Activated B cell treated with CpG ODN at 0.5 μM for 24 hours (primary cell): ENCODE measurements around the gene RAPGEF1. TPM values are rescaled to one million over a fixed set of nuclear protein-coding genes. Genes with fewer than 3 reads are reported as not detected.

ENCODE experiments used
- ATAC-seq: fragments of 200-7000 bp; cut with Tn5 transposase; one replicate; pipeline ENCODE4 v1.10.0; 2021; ENCODE audit warnings: low read depth, mild to moderate bottlenecking, moderate library complexity
- CTCF ChIA-PET: fragments of 350-600 bp; sonication (Branson Sonifier 250); formaldehyde crosslinking; loops from one replicate; lab custom pipeline; 2021; ENCODE audit warnings: antibody characterized with exemption; lab: Charles Lee
- POLR2A ChIA-PET: fragments of 350-600 bp; sonication (Branson Sonifier 250); formaldehyde crosslinking; loops from one replicate; lab custom pipeline; 2021; ENCODE audit warnings: antibody characterized with exemption; lab: Charles Lee
- DNase-seq: peaks from one replicate; pipeline ENCODE4 v3.0.0; 2022
- H3K27ac Mint-ChIP-seq: one replicate; pipeline ENCODE4 v1.8.0; 2020; ENCODE audit warnings: mixed read lengths
- H3K27me3 Mint-ChIP-seq: one replicate; pipeline ENCODE4 v1.8.0; 2021; ENCODE audit warnings: mixed read lengths
- H3K36me3 Mint-ChIP-seq: one replicate; pipeline ENCODE4 v1.8.0; 2021; ENCODE audit warnings: low read depth, mixed read lengths
- H3K4me1 Mint-ChIP-seq: one replicate; pipeline ENCODE4 v1.8.0; 2021; ENCODE audit warnings: mixed read lengths
- H3K4me3 Mint-ChIP-seq: one replicate; pipeline ENCODE4 v1.8.0; 2020; ENCODE audit warnings: mild to moderate bottlenecking, mixed read lengths
- H3K9me3 Mint-ChIP-seq: one replicate; pipeline ENCODE4 v1.8.0; 2020; ENCODE audit warnings: mixed read lengths
- intact Hi-C: fragments of 100-400 bp; cut with micrococcal nuclease; formaldehyde crosslinking; loops from one replicate; pipeline ENCODE4 v1.15.1; 2024
- total RNA-seq: library from RNA; stranded (reverse); gene quantifications from 2 replicates; pipeline ENCODE4 v1.2.3, GENCODE V29; 2022
- TF ChIP-seq, protein P1 (sequence below): fragments of 200-600 bp; IDR thresholded peaks from one replicate; pipeline ENCODE4 v1.8.0; 2022; ENCODE audit warnings: antibody characterized with exemption, mild to moderate bottlenecking

Gene RAPGEF1
- total RNA-seq, 1 donor from 2014 or later: 318 TPM

- no peak overlapping the region for H3K4me3 Mint-ChIP-seq
- CTCF ChIA-PET: no interaction called here
- no peaks in the 10 kb centered on the region for H3K27me3 Mint-ChIP-seq
- intact Hi-C loops: no loop called here
- POLR2A ChIA-PET: interaction anchor here (0.7 to 1.0 kb wide), 2 partner anchors 115 to 118 kb away, joined by 3 to 10 read pairs; no protein-coding TSS in a partner anchor
- no peak for ATAC-seq
- no peak for DNase-seq
- H3K36me3 Mint-ChIP-seq: peaks cover 94% of the 10 kb centered on the region
- peak overlapping the region; percentile 46 for H3K27ac Mint-ChIP-seq
- H3K9me3 Mint-ChIP-seq: no peaks in the 10 kb centered on the region
- TF ChIP-seq, protein P1, sequence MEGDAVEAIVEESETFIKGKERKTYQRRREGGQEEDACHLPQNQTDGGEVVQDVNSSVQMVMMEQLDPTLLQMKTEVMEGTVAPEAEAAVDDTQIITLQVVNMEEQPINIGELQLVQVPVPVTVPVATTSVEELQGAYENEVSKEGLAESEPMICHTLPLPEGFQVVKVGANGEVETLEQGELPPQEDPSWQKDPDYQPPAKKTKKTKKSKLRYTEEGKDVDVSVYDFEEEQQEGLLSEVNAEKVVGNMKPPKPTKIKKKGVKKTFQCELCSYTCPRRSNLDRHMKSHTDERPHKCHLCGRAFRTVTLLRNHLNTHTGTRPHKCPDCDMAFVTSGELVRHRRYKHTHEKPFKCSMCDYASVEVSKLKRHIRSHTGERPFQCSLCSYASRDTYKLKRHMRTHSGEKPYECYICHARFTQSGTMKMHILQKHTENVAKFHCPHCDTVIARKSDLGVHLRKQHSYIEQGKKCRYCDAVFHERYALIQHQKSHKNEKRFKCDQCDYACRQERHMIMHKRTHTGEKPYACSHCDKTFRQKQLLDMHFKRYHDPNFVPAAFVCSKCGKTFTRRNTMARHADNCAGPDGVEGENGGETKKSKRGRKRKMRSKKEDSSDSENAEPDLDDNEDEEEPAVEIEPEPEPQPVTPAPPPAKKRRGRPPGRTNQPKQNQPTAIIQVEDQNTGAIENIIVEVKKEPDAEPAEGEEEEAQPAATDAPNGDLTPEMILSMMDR: no peak
- peaks cover 12% of the 10 kb centered on the region for H3K4me1 Mint-ChIP-seq
Observed at GRCh38 chr9:131610231-131610761, 129.6 kb downstream of the RAPGEF1 start.

DNA sequence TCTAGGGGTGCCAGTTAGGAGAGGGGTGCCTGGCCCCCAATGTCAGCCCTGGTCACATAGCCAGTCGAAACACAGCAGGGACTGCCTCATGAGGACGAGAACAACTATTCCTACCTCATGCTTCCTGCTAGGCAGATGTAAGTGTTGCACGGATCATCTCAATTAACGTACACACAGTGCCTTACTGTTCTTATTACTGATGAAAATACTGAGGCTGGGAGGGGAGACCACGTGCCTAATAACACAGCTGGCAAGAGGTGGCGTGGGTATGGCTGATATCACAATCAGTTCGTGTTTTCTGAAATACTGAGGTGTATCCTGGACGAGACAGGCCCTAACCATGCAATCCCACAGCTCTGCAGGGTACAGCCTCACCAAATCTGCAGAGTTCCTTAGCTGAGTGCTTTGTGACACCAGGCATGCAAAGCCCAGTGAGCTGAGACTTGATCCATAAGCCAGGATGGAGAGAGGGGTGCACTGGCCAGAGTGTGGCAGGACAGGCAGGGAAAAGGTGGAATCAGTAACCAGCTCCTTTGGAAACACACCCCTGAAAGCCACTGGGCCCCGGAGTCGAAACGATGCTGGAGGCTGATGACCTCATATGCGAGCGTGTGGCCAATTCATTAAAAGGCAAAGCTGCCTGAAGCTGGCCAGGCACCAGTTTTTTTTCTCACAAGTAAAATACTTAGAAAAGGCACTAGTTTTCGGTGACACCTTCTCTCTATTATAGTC is 130.6 kb downstream of the RAPGEF1 start:
- ATAC-seq (no peak), DNase-seq (no peak)
- Mint-ChIP-seq H3K27ac (no peak overlapping the region), H3K4me1 (peaks cover 12% of the 10 kb centered on the region), H3K4me3 (no peak overlapping the region), H3K9me3 (no peaks in the 10 kb centered on the region), H3K27me3 (no peaks in the 10 kb centered on the region), H3K36me3 (peaks cover 96% of the 10 kb centered on the region)
- TF ChIP-seq, protein P1: no peak
- intact Hi-C loops: no loop called here
- CTCF ChIA-PET: no interaction called here
- POLR2A ChIA-PET: interaction anchor here (0.5 kb wide), 1 partner anchor 26 kb away, joined by 16 read pairs; no protein-coding TSS in a partner anchor

GRCh38 chr9:131608493-131609037 is 131.3 kb downstream of the RAPGEF1 start:
- intact Hi-C loops: no loop called here
- Mint-ChIP-seq H3K4me1 (peaks cover 7% of the 10 kb centered on the region), H3K4me3 (no peak overlapping the region), H3K27me3 (no peaks in the 10 kb centered on the region), H3K9me3 (no peaks in the 10 kb centered on the region), H3K36me3 (peaks cover 94% of the 10 kb centered on the region), H3K27ac (no peak overlapping the region)
- CTCF ChIA-PET: no interaction called here
- no peak for ATAC-seq
- TF ChIP-seq, protein P1: no peak
- DNase-seq: no peak
- POLR2A ChIA-PET: no interaction called here

- ATAC-seq (no peak), DNase-seq (no peak)
- Mint-ChIP-seq H3K36me3 (peaks cover 94% of the 10 kb centered on the region), H3K9me3 (no peaks in the 10 kb centered on the region), H3K4me3 (no peak overlapping the region), H3K4me1 (no peaks in the 10 kb centered on the region), H3K27me3 (no peaks in the 10 kb centered on the region), H3K27ac (no peak overlapping the region)
- intact Hi-C loops: no loop called here
- ChIA-PET CTCF (no interaction called here), POLR2A (no interaction called here)
- TF ChIP-seq, protein P1: no peak
Observed at GRCh38 chr9:131607591-131607990, 132.3 kb downstream of the RAPGEF1 start.

GRCh38 chr9:131606896-131607567 is 132.8 kb downstream of the RAPGEF1 start:
- TF ChIP-seq, protein P1: no peak
- H3K4me1 Mint-ChIP-seq: no peaks in the 10 kb centered on the region
- intact Hi-C loops: no loop called here
- DNase-seq (no peak), ATAC-seq (no peak)
- no peaks in the 10 kb centered on the region for H3K9me3 Mint-ChIP-seq
- peaks cover 95% of the 10 kb centered on the region for H3K36me3 Mint-ChIP-seq
- H3K27me3 Mint-ChIP-seq: no peaks in the 10 kb centered on the region
- POLR2A ChIA-PET: interaction anchor here (1.1 to 1.2 kb wide), 2 partner anchors 21 to 23 kb away, joined by 3 to 4 read pairs; no protein-coding TSS in a partner anchor
- CTCF ChIA-PET: interaction anchor here (0.9 kb wide), 1 partner anchor 134 kb away, joined by 3 read pairs; no protein-coding TSS in a partner anchor
- no peak overlapping the region for H3K4me3 Mint-ChIP-seq
- H3K27ac Mint-ChIP-seq: peak overlapping the region; percentile 16
